GM23338 (cell line): ENCODE results near the gene OCIAD2. TPM values are rescaled to one million over a fixed set of nuclear protein-coding genes. Genes with fewer than 3 reads are reported as not detected.

Source experiments
- CREB1 ChIP-seq: fragments of 250-450 bp; sonication (Bioruptor Pico); IDR thresholded peaks from 2 replicates; pipeline ENCODE4 v1.5.0; 2020; ENCODE audit warnings: low read depth, mild to moderate bottlenecking, moderate library complexity
- EZH2 ChIP-seq: fragments of 200-600 bp; sonication (generic); IDR thresholded peaks from one replicate; pipeline ENCODE4 v1.8.0; 2017; ENCODE audit warnings: antibody characterized with exemption, mild to moderate bottlenecking, low read depth; ENCODE audit not compliant: unreplicated experiment
- NANOG ChIP-seq: IDR thresholded peaks from 2 replicates; pipeline ENCODE4 v1.6.1; 2016; ENCODE audit warnings: antibody characterized with exemption, borderline replicate concordance
- polyA plus RNA-seq: library from polyadenylated mRNA; unstranded; fragments of >200 nt; fragmentation: Nextera tagmentation; extraction: Ambion mirVana; gene quantifications from 2 replicates; pipeline ENCODE4 v1.2.1, GENCODE V29; 2016
- total RNA-seq: library from RNA; depleted of rRNA; stranded (reverse); fragments of >200 nt; shearing (Covaris generic); gene quantifications from 2 replicates; pipeline ENCODE4 v1.2.3, GENCODE V29; 2014
- TF ChIP-seq, protein P1 (sequence below): fragments of 250-450 bp; sonication (Bioruptor Pico); IDR thresholded peaks from 2 replicates; pipeline ENCODE4 v1.5.0; 2020; ENCODE audit warnings: mild to moderate bottlenecking, moderate library complexity
- TF ChIP-seq, protein P2 (sequence below): IDR thresholded peaks from one replicate; pipeline ENCODE4 v1.6.1; 2018; ENCODE audit warnings: antibody characterized with exemption; ENCODE audit not compliant: unreplicated experiment

The OCIAD2 gene
- total and polyA plus RNA-seq, 2 experiments from 2014 or later, result 36.8 to 317 TPM

DNA sequence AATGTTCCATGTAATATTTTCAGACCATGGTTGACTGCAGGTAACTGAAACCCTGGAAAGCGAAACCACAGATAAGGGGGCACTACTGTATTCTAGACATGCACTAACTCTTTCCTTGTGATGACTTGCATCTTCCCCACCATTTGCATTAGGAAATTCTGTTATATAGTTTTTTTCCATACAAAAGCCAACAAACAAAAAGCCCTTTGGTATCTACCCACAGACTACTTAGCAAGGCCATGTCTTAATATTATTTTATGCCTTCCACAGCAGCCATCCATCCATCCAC, 52.2 kb downstream of the OCIAD2 start (continued):
- TF ChIP-seq, protein P1, sequence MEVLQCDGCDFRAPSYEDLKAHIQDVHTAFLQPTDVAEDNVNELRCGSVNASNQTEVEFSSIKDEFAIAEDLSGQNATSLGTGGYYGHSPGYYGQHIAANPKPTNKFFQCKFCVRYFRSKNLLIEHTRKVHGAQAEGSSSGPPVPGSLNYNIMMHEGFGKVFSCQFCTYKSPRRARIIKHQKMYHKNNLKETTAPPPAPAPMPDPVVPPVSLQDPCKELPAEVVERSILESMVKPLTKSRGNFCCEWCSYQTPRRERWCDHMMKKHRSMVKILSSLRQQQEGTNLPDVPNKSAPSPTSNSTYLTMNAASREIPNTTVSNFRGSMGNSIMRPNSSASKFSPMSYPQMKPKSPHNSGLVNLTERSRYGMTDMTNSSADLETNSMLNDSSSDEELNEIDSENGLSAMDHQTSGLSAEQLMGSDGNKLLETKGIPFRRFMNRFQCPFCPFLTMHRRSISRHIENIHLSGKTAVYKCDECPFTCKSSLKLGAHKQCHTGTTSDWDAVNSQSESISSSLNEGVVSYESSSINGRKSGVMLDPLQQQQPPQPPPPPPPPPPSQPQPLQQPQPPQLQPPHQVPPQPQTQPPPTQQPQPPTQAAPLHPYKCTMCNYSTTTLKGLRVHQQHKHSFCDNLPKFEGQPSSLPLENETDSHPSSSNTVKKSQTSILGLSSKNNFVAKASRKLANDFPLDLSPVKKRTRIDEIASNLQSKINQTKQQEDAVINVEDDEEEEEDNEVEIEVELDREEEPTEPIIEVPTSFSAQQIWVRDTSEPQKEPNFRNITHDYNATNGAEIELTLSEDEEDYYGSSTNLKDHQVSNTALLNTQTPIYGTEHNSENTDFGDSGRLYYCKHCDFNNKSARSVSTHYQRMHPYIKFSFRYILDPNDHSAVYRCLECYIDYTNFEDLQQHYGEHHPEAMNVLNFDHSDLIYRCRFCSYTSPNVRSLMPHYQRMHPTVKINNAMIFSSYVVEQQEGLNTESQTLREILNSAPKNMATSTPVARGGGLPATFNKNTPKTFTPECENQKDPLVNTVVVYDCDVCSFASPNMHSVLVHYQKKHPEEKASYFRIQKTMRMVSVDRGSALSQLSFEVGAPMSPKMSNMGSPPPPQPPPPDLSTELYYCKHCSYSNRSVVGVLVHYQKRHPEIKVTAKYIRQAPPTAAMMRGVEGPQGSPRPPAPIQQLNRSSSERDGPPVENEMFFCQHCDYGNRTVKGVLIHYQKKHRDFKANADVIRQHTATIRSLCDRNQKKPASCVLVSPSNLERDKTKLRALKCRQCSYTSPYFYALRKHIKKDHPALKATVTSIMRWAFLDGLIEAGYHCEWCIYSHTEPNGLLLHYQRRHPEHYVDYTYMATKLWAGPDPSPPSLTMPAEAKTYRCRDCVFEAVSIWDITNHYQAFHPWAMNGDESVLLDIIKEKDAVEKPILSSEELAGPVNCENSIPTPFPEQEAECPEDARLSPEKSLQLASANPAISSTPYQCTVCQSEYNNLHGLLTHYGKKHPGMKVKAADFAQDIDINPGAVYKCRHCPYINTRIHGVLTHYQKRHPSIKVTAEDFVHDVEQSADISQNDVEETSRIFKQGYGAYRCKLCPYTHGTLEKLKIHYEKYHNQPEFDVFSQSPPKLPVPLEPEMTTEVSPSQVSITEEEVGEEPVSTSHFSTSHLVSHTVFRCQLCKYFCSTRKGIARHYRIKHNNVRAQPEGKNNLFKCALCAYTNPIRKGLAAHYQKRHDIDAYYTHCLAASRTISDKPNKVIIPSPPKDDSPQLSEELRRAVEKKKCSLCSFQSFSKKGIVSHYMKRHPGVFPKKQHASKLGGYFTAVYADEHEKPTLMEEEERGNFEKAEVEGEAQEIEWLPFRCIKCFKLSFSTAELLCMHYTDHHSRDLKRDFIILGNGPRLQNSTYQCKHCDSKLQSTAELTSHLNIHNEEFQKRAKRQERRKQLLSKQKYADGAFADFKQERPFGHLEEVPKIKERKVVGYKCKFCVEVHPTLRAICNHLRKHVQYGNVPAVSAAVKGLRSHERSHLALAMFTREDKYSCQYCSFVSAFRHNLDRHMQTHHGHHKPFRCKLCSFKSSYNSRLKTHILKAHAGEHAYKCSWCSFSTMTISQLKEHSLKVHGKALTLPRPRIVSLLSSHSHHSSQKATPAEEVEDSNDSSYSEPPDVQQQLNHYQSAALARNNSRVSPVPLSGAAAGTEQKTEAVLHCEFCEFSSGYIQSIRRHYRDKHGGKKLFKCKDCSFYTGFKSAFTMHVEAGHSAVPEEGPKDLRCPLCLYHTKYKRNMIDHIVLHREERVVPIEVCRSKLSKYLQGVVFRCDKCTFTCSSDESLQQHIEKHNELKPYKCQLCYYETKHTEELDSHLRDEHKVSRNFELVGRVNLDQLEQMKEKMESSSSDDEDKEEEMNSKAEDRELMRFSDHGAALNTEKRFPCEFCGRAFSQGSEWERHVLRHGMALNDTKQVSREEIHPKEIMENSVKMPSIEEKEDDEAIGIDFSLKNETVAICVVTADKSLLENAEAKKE, result no peak
- no peak for TF ChIP-seq CREB1 (CRISPR knock-in tag)
- TF ChIP-seq NANOG, result no peak
- no peak for TF ChIP-seq EZH2
- TF ChIP-seq, protein P2, sequence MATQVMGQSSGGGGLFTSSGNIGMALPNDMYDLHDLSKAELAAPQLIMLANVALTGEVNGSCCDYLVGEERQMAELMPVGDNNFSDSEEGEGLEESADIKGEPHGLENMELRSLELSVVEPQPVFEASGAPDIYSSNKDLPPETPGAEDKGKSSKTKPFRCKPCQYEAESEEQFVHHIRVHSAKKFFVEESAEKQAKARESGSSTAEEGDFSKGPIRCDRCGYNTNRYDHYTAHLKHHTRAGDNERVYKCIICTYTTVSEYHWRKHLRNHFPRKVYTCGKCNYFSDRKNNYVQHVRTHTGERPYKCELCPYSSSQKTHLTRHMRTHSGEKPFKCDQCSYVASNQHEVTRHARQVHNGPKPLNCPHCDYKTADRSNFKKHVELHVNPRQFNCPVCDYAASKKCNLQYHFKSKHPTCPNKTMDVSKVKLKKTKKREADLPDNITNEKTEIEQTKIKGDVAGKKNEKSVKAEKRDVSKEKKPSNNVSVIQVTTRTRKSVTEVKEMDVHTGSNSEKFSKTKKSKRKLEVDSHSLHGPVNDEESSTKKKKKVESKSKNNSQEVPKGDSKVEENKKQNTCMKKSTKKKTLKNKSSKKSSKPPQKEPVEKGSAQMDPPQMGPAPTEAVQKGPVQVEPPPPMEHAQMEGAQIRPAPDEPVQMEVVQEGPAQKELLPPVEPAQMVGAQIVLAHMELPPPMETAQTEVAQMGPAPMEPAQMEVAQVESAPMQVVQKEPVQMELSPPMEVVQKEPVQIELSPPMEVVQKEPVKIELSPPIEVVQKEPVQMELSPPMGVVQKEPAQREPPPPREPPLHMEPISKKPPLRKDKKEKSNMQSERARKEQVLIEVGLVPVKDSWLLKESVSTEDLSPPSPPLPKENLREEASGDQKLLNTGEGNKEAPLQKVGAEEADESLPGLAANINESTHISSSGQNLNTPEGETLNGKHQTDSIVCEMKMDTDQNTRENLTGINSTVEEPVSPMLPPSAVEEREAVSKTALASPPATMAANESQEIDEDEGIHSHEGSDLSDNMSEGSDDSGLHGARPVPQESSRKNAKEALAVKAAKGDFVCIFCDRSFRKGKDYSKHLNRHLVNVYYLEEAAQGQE, result no peak
